ENCODE measurements around the gene DDX25. TPM values are rescaled to one million over a fixed set of nuclear protein-coding genes. Genes with fewer than 3 reads are reported as not detected.
"Not testable (repeated sequence)": the region's sequence is repeated elsewhere in the genome, so short reads cannot be mapped to it uniquely, and the experiment has no call there.

Gene DDX25
- total RNA-seq = 2.2 TPM

GRCh38 chr11:125903711-125904659, at the start of gene DDX25:
DDX25 (plus strand) TSS chr11:125904508; CDS start chr11:125904518, 10 bp downstream.
- intact Hi-C loops (cut with DNase I) = no loop called here
- no peak for ATAC-seq
- DNase-seq (ENCODE audit: low spot score) = no peak

DNA sequence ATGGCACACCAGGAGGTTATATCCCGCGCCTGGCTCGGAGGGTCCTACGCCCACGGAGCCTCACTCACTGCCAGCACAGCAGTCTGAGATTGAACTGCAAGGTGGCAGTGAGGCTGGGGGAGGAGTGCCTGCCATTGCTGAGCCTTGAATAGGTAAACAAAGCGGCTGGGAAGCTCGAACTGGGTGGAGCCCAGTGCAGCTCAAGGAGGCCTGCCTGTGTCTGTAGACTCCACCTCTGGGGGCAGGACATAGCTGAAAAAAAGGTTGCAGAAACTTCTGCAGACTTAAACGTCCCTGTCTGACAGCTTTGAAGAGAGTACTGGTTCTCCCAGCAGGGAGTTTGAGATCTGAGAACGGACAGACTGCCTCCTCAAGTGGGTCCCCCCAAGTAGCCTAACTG, 46.6 kb upstream of the DDX25 start:
- DNase-seq (ENCODE audit: low spot score); intact Hi-C loops (cut with DNase I); ATAC-seq: not testable (repeated sequence)

GRCh38 chr11:125862786-125863185, 41.5 kb upstream of the DDX25 start:
- DNase-seq (ENCODE audit: low spot score); intact Hi-C loops (cut with DNase I); ATAC-seq: not testable (repeated sequence)

DNA sequence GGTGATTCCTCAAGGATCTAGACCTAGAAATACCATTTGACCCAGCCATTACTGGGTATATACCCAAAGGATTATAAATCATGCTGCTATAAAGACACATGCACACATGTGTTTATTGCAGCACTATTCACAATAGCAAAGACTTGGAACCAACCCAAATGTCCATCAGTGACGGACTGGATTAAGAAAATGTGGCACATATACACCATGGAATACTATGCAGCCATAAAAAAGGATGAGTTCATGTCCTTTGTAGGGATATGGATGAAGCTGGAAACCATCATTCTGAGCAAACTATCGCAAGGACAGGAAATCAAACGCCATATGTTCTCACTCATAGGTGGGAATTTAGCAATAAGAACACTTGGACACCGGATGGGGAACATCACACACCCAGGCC, 39.0 kb upstream of the DDX25 start:
- intact Hi-C loops (cut with DNase I); ATAC-seq; DNase-seq (ENCODE audit: low spot score): not testable (repeated sequence)

- ATAC-seq (no peak), DNase-seq (ENCODE audit: low spot score) (no peak)
- intact Hi-C loops (cut with DNase I) = no loop called here
Observed at GRCh38 chr11:125869521-125869920, 34.8 kb upstream of the DDX25 start.

- ATAC-seq = no peak
- DNase-seq (ENCODE audit: low spot score) = no peak
Observed at GRCh38 chr11:125871391-125872137, 32.7 kb upstream of the DDX25 start.

GRCh38 chr11:125872138-125872491, 32.2 kb upstream of the DDX25 start:
- no peak for DNase-seq (ENCODE audit: low spot score)
- no peak for ATAC-seq
- intact Hi-C loops (cut with DNase I) = no loop called here

More at GRCh38 chr11:125871391-125872137, 32.7 kb upstream of the DDX25 start:
- intact Hi-C loops (cut with DNase I) = no loop called here

DNA sequence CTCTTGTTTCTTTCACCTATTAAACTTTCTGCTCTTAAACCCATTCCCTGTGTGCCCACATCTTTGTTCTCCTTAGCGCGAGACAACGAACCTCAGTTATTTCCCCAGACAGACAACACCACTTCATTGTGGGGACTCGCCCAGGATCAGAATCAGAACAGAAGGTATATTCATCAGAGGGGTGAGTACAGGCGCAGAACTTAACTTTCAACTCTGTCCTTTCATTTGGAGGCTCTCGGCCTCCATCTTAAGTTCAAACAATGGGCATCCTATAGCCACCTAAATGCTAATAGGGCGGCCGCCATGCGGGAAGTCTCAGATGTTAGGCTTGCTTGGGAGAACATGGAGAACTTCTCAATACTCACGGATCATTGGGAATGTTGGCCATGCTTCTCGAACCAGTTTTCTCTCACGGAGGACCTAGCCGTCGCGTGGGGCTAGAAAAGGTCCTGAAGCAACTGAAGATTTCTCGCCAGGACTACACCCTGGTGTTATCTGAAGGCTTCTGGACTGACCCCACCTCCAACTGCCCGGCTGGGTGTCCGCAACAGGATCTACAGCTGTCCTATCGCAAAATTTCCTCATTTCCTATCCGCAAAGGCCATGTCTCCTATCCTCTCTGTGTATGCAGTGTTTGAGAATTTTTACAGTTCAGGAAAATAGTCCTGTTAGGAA, 30.3 kb upstream of the DDX25 start:
- intact Hi-C loops (cut with DNase I) = no loop called here
- no peak for DNase-seq (ENCODE audit: low spot score)
- peak; percentile 10 for ATAC-seq

DNA sequence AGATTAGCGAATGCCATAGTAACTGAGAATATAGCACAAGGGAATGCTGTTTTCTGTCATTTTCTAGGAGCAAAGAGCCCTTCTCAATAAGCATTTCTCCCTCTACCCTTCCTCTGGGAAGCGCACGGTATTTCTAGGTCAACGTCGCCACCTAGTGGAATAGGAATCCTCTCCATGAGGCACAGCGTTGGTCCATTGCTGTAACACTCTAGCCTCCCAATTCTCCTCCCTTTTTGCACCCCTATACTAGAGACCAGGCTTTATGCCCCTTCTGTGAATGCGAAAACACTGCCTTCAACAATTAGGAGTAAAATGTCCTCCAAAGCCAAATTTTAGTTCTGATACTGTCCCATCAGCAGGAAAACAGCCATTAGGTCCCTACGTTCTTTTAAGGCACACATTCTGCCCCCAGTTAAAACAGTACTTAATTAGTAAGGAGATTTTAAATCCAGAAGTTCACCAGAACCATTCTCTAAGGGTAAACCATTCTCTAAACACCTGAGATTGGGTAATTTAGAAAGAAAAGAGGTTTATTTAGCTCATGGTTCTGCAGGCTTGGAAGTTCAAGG, 29.7 kb upstream of the DDX25 start:
- DNase-seq (ENCODE audit: low spot score) = peak; percentile 68
- intact Hi-C loops (cut with DNase I) = no loop called here
- peak; percentile 87 for ATAC-seq

DNA sequence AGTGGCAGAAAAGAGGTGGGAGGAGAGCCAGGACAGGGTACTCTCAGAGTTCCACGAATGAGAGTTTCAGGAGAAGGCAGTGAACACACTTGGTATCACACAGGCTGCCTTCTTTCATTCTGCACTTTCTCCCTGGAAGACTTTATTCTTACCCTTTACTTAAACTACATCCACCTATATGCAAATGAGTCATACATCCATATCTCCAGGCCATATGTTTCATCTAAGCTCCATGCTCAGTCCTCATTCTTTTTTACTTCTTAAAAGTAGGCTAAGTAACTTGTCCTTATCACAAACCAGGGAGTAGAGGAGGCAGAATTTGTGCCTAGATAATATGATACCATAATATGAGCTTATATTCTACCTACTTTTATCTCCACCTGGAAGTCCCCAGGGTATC, 23.0 kb upstream of the DDX25 start:
- intact Hi-C loops (cut with DNase I) = loop anchor here (10.0 kb wide), 1 partner anchor 926 kb away; the partner anchor contains the start of gene CCDC15
- DNase-seq (ENCODE audit: low spot score) = no peak
- no peak for ATAC-seq

- intact Hi-C loops (cut with DNase I) = loop anchor here (10.0 kb wide), 1 partner anchor 929 kb away; the partner anchor contains the start of gene CCDC15
- DNase-seq (ENCODE audit: low spot score) (no peak), ATAC-seq (no peak)
Observed at GRCh38 chr11:125883375-125883774, 20.9 kb upstream of the DDX25 start.

DNA sequence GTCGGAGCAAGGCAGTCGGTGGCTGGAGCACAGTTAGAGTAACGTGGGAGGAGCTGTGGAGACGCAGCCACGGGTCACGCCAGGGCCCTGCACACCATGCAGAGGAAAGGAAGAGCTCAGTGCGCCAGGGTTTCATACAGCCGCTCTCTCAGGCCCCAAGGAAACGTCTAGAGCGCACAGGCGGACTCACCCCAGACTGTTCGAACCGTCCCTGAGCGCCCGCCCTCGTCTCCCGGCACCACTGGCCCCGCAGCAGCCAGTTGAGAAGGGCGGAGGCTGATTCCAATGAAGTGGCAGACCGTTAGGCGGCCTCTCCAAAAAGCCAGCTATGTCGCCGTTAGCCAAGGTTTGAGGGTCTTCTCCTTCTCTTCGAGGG, 17.3 kb upstream of the DDX25 start:
- ATAC-seq = peak; percentile 79
- DNase-seq (ENCODE audit: low spot score) = peak; percentile 70
- intact Hi-C loops (cut with DNase I) = loop anchor here (10.0 kb wide), 1 partner anchor 932 kb away; the partner anchor contains the start of gene CCDC15

DNA sequence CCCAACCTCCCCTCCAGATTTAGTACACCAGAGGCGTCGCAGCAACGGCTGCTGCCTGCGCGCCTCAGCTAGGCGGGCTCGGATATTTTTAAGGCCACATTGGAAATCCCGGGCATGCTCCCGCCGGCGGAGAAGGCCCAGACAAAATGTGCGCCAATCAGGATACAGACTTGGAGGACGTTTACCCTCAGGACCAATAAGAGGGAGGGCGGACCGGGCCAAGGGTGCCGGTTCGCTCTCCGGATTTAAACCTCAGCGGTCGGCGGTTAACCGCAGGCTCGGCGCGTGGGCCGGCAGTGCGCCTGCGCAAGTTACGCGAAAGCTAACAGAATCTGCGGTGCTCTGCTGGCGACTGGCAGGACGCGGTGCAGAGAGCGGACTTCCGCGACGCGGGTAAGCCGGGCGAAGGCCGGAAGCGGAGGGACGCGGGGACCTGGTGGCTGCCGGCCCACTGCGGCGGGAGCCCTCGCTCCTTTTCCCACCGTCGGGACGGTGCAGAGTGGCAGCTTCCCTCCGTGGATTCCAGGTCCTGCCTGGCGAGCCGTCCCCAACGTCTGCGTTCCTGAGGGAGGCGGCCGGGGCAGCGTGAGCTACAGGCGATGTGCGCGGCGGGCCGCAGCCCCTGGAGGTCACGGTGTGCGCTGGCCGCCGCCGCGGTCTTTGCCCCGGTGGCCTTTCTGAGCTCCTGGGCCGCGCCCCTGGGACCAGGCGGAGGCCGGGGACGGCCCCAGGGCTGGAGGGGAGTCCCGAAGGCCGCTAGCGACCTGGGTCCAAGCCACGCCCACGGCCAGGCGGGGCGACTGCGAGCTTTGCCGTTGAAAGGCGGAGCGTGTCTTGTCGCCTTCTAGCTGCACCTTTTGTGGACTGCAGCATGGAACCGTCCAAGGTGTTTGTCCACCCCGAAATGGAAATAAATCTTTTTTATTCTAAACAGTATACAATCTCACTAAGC, 16.7 kb upstream of the DDX25 start, which contains the start of gene HYLS1:
Gene HYLS1 (plus strand): TSS at position 296 of the 952 bp plus-strand sequence. CDS start 11,701 bp downstream, outside the sequence.
- ATAC-seq = peak; percentile 99
- DNase-seq (ENCODE audit: low spot score) = peak; percentile 95
- intact Hi-C loops (cut with DNase I) = loop anchor here (10.0 kb wide), 1 partner anchor 933 kb away; the partner anchor contains the start of gene CCDC15

GRCh38 chr11:125890447-125891100, 13.7 kb upstream of the DDX25 start:
- DNase-seq (ENCODE audit: low spot score) (no peak), ATAC-seq (no peak)
- intact Hi-C loops (cut with DNase I) = no loop called here

DNA sequence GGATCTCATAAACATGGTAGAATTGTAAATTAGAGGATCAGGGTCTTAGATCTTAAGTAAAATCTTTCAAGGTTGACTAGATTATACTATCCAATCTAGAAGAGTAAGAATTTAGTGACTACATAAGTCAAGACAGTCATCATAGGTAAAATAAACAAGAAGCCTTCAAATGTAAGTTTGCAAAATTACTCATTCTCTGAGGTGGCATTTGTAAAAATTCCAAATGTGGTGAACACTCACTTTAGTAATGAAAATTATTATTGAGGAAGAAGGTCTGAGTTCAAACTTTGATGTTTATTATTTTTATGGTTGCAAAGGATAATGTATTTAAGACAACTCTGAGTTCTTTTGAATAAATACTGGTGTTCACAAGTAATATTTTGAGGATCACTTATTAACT, 12.2 kb upstream of the DDX25 start:
- DNase-seq (ENCODE audit: low spot score) = no peak
- intact Hi-C loops (cut with DNase I) = no loop called here
- ATAC-seq = no peak

DNA sequence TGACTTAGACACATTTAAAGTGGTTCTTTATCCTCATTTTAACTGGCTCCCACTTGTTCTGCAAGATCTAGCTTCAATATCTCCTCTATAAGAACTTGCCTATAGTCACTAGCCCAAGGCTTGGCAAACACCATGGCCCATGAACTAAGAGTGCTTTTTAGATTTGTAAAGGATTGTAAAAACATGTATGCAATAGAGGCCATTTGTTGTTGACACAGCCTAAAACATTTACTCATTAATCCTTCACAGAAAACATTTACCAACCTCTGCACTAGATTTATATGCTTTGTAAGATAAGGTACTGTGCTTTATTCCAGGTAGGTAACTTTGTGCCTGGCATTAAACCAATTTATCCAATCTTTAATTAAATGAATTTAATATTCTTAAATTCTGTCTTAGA, 11.3 kb upstream of the DDX25 start:
- intact Hi-C loops (cut with DNase I) = no loop called here
- DNase-seq (ENCODE audit: low spot score) (no peak), ATAC-seq (no peak)

- DNase-seq (ENCODE audit: low spot score) = no peak
- ATAC-seq = no peak
- intact Hi-C loops (cut with DNase I) = no loop called here
Observed at GRCh38 chr11:125901872-125902271, 2.4 kb upstream of the DDX25 start.
